D341Med (cell line): Measurements from ENCODE around the gene SON.
"Not testable (repeated sequence)": the region's sequence is repeated elsewhere in the genome, so short reads cannot be mapped to it uniquely, and the experiment has no call there.

Experiments
- DNase-seq: peaks from one replicate; pipeline ENCODE4 v3.0.0; 2012; ENCODE audit warnings: low spot score

SON gene, protein sequence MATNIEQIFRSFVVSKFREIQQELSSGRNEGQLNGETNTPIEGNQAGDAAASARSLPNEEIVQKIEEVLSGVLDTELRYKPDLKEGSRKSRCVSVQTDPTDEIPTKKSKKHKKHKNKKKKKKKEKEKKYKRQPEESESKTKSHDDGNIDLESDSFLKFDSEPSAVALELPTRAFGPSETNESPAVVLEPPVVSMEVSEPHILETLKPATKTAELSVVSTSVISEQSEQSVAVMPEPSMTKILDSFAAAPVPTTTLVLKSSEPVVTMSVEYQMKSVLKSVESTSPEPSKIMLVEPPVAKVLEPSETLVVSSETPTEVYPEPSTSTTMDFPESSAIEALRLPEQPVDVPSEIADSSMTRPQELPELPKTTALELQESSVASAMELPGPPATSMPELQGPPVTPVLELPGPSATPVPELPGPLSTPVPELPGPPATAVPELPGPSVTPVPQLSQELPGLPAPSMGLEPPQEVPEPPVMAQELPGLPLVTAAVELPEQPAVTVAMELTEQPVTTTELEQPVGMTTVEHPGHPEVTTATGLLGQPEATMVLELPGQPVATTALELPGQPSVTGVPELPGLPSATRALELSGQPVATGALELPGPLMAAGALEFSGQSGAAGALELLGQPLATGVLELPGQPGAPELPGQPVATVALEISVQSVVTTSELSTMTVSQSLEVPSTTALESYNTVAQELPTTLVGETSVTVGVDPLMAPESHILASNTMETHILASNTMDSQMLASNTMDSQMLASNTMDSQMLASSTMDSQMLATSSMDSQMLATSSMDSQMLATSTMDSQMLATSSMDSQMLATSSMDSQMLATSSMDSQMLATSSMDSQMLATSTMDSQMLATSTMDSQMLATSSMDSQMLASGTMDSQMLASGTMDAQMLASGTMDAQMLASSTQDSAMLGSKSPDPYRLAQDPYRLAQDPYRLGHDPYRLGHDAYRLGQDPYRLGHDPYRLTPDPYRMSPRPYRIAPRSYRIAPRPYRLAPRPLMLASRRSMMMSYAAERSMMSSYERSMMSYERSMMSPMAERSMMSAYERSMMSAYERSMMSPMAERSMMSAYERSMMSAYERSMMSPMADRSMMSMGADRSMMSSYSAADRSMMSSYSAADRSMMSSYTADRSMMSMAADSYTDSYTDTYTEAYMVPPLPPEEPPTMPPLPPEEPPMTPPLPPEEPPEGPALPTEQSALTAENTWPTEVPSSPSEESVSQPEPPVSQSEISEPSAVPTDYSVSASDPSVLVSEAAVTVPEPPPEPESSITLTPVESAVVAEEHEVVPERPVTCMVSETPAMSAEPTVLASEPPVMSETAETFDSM (N-terminal part only)

DNA sequence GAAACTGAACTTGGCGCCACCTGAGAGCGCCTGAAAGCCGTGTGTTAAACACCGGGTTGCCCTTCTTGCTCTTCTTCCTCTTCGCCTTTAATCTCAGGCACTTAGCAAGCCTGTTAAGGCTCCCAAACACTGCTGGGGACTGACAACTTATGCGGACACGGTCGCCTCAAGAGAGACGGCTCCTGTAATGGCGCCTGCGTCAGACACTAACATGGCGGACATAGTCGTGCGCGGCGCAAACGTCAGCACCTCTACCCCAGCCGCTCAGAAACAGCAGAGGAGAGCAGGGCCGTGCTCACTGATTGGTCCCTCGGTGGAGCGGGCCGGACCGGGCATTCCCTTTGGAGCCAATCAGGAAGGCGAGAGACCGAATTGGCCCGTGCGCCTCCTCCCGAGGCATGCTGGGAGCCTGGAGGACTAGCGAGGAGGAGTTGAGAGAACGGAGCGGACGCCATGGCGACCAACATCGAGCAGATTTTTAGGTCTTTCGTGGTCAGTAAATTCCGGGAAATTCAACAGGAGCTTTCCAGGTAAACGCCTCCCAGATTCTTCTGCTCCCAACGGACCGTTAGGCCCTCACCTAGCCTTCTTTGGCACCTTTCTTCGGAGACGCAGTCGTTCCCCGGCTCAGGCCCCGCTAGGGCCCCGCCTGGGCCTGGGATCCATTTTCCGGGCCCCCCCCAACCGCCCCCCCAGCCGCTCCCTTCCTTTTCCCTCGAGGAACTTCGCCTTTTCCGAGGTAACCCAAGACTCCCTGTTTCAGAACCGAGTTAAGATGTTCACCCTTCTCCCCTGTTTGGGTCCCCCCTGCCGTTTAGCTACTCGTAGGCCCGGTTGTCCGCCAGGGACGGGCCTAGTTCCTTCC lies at the start of gene SON:
TSS of gene SON (plus strand) at position 399 of the 865 bp plus-strand sequence. CDS start at position 454, 55 bp downstream.
- DNase-seq, result peak; percentile 95

GRCh38 chr21:33493756-33494155 lies 49.1 kb upstream of the SON start:
- no peak for DNase-seq

DNA sequence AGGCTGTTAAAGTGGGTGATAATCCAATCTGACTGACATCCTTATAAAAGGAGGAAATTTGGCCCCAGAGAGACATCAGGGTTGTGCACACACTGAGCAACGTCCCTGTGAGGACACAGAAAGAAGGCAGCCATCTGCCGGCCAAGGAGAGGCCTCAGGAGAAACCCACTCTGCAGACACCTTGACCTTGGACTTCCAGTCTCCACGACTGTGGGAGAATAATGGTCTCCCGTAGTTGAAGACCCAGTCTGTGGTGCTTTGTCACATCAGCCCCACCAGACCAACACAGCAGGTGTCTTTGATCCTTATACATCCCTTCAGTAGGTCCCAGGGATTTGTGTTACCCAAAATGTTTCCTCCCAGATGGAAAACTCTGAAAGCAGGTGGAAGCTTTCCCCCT lies 47.1 kb upstream of the SON start:
- DNase-seq, result no peak

- DNase-seq, result no peak
These were observed 46.5 kb upstream of the SON start for GRCh38 chr21:33496345-33496744.

GRCh38 chr21:33505833-33506232 lies 37.0 kb upstream of the SON start:
- DNase-seq, result no peak

GRCh38 chr21:33507003-33507402 lies 35.8 kb upstream of the SON start:
- not testable (repeated sequence) for DNase-seq

DNA sequence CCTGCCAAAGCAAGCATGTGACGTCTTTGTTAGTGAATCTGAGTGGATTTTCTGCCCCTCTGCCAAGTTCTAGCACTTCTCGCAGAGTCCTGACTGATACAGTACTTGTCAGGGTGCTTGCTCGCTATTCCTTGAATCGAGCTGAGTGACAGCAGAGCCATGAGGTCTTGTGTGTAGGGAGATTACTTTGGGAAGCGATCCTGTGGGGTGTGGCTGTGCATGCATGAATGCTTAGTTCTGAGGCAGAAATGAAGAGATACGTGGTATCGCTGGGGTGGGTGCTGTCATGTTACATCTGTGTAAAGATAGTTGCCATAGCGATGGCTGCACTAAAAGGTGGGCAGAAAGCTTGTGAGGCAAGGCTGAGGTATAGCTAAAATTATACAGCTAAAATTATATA lies 32.0 kb upstream of the SON start:
- no peak for DNase-seq

- no peak for DNase-seq
These were observed 31.2 kb upstream of the SON start for GRCh38 chr21:33511639-33512038.

DNA sequence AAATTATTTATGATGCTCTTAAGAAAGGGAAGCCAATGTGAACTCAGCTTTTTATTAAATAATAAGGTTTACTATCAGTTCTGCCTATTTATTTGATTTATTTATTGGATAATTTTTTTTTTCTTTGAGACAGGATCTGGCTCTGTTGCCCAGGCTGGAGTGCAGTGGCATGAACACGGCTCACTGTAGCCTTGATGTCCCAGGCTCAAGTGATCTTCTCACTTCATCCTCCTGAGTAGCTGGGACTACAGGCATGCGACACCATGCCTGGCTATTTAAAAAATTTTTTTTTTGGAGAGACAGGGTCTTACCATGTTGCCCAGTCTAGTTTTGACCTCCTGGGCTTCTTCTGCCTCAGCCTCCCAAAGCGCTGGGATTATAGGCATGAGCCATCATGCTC lies 30.4 kb upstream of the SON start:
- no peak for DNase-seq

DNA sequence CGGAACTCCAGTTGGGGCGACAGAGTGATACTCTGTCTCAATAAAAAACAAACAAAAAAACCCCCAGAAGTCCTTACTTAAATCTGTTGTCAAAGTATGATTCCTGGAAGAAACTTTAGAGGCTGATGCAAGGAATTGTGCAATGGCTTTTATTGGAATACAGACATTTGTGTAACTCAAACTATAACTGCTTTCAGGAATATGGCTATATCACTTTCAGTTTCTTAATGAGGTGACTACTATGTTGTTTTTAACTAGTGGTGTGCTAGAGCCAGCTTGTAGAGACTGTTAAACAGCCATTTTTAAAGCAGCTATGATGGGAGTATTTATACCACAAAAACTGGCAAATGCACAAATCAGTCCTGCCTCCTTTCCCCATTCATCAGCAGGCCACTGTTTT lies 28.6 kb upstream of the SON start:
- DNase-seq, result no peak

- no peak for DNase-seq
These were observed 23.9 kb upstream of the SON start for GRCh38 chr21:33518899-33519298.

DNA sequence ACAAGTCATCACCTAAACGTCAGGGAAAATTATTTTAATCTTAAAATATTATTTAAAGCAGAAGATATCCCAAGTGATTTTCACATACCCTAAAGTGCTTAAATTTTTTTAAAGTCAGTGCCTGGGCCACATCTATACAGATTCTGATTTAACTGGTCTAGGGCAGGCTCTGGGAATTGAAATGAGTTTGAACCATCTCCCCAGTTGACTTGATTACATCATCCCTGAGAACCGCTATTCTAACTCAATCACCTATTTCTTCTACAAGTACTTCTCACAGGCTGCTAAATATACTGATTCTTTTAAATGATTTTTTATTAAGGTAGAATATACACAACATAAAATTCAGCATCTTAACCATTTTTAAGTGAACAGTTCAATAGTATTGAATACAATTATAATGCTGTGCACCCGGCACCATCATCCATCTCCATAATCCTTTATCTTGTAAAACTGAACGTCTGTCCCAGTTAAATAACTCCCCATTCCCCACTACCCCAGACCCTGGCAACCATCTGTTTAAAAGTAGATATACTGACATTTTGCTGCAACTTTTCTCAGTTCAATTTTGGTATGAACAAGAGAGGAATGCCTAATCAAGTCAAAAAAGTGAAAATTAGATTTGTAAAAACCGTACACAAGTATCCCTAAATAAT lies 20.4 kb upstream of the SON start:
- no peak for DNase-seq

DNA sequence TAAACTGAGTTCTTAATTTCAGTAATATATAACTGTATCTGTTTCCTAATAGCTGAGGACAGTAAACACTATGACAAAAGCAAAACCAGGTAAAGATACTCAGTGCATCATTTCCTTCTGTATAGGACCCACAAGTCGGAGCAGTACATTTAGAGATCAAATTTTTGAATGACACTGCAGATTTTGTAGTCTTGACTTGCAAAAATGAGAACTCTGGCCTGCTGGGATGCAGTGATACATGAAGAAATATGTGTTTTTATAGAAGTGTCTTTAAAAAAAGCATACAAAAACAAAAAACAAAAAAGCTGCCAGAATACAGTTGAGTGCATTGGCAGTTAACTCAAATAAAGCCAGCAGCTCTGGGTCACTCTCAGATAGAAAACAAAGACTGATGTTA lies 19.9 kb upstream of the SON start:
- no peak for DNase-seq

- DNase-seq, result no peak
These were observed 11.8 kb upstream of the SON start for GRCh38 chr21:33531007-33531406.

- DNase-seq, result no peak
These were observed 5.6 kb upstream of the SON start for GRCh38 chr21:33537212-33537611.

- no peak for DNase-seq
These were observed 3.2 kb upstream of the SON start for GRCh38 chr21:33539616-33540015.

DNA sequence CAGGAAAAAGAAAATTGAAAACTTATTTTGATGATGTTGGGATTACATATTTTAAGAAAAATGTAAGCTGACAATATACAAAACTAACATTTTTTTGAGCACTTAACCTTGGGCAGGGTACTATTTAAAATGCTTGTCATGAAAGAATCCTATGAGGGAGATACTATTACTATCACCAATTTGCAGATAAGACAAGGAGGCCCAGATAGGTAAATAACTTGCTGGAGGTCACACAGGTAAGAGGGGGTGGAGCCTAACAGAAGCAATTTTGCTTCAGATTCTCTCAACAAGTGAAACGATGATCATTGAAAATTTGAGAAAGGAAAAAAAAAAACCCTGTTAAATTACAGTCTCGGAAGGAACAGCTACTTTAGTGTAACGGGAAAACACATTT lies 2.1 kb upstream of the SON start:
- DNase-seq, result no peak

- DNase-seq, result no peak
These were observed 1.6 kb upstream of the SON start for GRCh38 chr21:33541105-33541711.

DNA sequence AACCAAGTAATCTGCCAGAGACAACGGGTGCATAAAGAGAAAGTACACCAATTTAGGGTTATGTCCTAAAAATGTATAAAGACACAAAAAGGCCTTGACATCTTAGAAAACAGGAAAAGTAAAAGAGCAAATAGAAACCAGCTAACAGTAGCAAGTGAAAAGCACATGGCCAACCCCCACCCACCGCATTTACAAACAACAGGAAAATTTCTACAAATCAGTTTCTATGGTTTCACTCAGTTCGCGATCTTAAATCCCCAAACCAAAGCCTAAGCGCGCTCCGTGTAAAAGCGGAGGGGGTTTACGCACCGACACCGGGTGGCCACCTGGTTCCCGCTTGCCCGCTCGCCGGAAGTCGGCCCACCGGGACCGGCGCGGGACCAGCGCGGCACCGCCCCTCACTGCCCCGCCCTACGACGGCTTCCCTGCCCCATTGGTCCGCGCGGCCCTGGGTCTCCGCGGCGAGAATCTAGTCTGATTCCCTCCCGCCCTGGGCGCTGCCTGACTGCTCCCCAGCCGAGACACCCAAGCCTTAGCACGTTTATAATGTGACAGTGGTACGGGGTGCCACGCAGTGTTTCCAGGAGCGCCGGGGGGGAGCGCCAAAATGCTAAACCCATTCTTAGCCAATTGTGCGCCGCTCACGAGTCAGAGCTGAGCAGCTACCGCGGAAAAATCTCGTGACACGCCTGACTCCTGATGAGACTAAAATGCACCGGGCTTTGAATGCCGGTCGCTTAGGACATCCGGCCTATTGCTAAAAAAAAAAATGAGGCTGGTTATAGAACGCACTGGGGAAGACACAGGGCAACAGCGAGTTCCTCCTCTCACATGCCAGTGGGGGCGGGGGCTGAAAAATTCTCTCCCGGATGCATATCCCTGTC lies 840 bp upstream of the SON start, which contains the start of gene GART:
TSS of gene GART (minus strand) at position 362 of the 884 bp plus-strand sequence. CDS start 2,802 bp downstream, outside the sequence.
- DNase-seq, result peak; percentile 91
